H9 (cell line): ENCODE results near the gene GSG1L2. TPM values are rescaled to one million over a fixed set of nuclear protein-coding genes. Genes with fewer than 3 reads are reported as not detected.

Source experiments
- DNase-seq: peaks from one replicate; pipeline ENCODE4 v3.0.0-alpha.2; 2017
- H2AFZ ChIP-seq: one replicate; pipeline ENCODE4 v1.6.1; 2013; ENCODE audit warnings: mild to moderate bottlenecking, low read length, control low read depth, moderate library complexity
- H2AK5ac ChIP-seq: 2 replicates; pipeline ENCODE4 v1.6.1; 2013; ENCODE audit warnings: low read length, control low read depth, mixed read lengths; ENCODE audit not compliant: insufficient read length
- H2BK120ac ChIP-seq: one replicate; pipeline ENCODE4 v1.6.1; 2013; ENCODE audit warnings: low read depth, mild to moderate bottlenecking, low read length, control low read depth, inconsistent platforms; ENCODE audit not compliant: poor library complexity, severe bottlenecking
- H2BK12ac ChIP-seq: 2 replicates; pipeline ENCODE4 v1.6.1; 2013; ENCODE audit warnings: low read length, control low read depth, mixed read lengths, low read depth; ENCODE audit not compliant: insufficient read length
- H2BK15ac ChIP-seq: 2 replicates; pipeline ENCODE4 v1.6.1; 2013; ENCODE audit warnings: low read depth, low read length, control low read depth
- H2BK20ac ChIP-seq: one replicate; pipeline ENCODE4 v1.6.1; 2013; ENCODE audit warnings: low read depth, mild to moderate bottlenecking, low read length, control low read depth, inconsistent platforms; ENCODE audit not compliant: poor library complexity, severe bottlenecking
- H2BK5ac ChIP-seq: 2 replicates; pipeline ENCODE4 v1.6.1; 2013; ENCODE audit warnings: low read length, control low read depth, mixed read lengths; ENCODE audit not compliant: insufficient read length
- H3K14ac ChIP-seq: 2 replicates; pipeline ENCODE4 v1.6.1; 2013; ENCODE audit warnings: low read length, control low read depth; ENCODE audit not compliant: insufficient read depth
- H3K18ac ChIP-seq: 2 replicates; pipeline ENCODE4 v1.6.1; 2013; ENCODE audit warnings: low read depth, mild to moderate bottlenecking, mixed read lengths, low read length, control low read depth; ENCODE audit not compliant: insufficient read length
- H3K23ac ChIP-seq: 2 replicates; pipeline ENCODE4 v1.6.1; 2013; ENCODE audit warnings: low read length, control low read depth, mixed read lengths, low read depth; ENCODE audit not compliant: insufficient read length
- H3K23me2 ChIP-seq: 2 replicates; pipeline ENCODE4 v1.6.1; 2013; ENCODE audit warnings: low read depth, mild to moderate bottlenecking, mixed read lengths, low read length, control low read depth; ENCODE audit not compliant: insufficient read length, poor library complexity, severe bottlenecking
- H3K27ac ChIP-seq: 2 replicates; pipeline ENCODE4 v1.5.1; 2013; ENCODE audit warnings: low read length, control low read depth, mixed read lengths, low read depth; ENCODE audit not compliant: insufficient read length
- H3K27me3 ChIP-seq: 2 replicates; pipeline ENCODE4 v1.6.1; 2013; ENCODE audit warnings: low read length, control low read depth, inconsistent platforms; ENCODE audit not compliant: insufficient read depth
- H3K4ac ChIP-seq: 2 replicates; pipeline ENCODE4 v1.6.1; 2013; ENCODE audit warnings: low read depth, mild to moderate bottlenecking, control low read depth, inconsistent platforms, low read length, moderate library complexity
- H3K4me1 ChIP-seq: 2 replicates; pipeline ENCODE4 v1.6.1; 2013; ENCODE audit warnings: low read length, control low read depth, inconsistent platforms; ENCODE audit not compliant: insufficient read depth
- H3K4me2 ChIP-seq: 2 replicates; pipeline ENCODE4 v1.6.1; 2013; ENCODE audit warnings: low read length, control low read depth, mixed read lengths; ENCODE audit not compliant: insufficient read length, insufficient read depth
- H3K56ac ChIP-seq: 2 replicates; pipeline ENCODE4 v1.6.1; 2013; ENCODE audit warnings: low read depth, mild to moderate bottlenecking, mixed read lengths, low read length, control low read depth; ENCODE audit not compliant: insufficient read length
- H3K79me1 ChIP-seq: 2 replicates; pipeline ENCODE4 v1.6.1; 2013; ENCODE audit warnings: low read depth, mild to moderate bottlenecking, moderate library complexity, low read length, control low read depth, inconsistent platforms; ENCODE audit not compliant: insufficient read depth, poor library complexity, severe bottlenecking
- H3K79me2 ChIP-seq: 2 replicates; pipeline ENCODE4 v1.6.1; 2013; ENCODE audit warnings: low read length, control low read depth, inconsistent platforms; ENCODE audit not compliant: insufficient read depth
- H3K9ac ChIP-seq: 2 replicates; pipeline ENCODE4 v1.6.1; 2013; ENCODE audit warnings: low read length, control low read depth, mixed read lengths; ENCODE audit not compliant: insufficient read length; ENCODE audit errors: extremely low read depth
- H3K9me3 ChIP-seq: one replicate; pipeline ENCODE4 v1.6.1; 2013; ENCODE audit warnings: low read depth, low read length, inconsistent platforms; ENCODE audit not compliant: control insufficient read depth
- H3T11ph ChIP-seq: one replicate; pipeline ENCODE4 v1.6.1; 2013; ENCODE audit warnings: mild to moderate bottlenecking, low read length, control low read depth, inconsistent platforms
- H4K20me1 ChIP-seq: one replicate; pipeline ENCODE4 v1.6.1; 2013; ENCODE audit not compliant: control insufficient read depth, insufficient read length, insufficient read depth
- H4K5ac ChIP-seq: 2 replicates; pipeline ENCODE4 v1.6.1; 2013; ENCODE audit warnings: low read depth, mild to moderate bottlenecking, mixed read lengths, low read length, control low read depth; ENCODE audit not compliant: insufficient read length
- H4K8ac ChIP-seq: replicated peaks from 2 replicates; pipeline ENCODE4 v1.6.1; 2013; ENCODE audit warnings: low read length, control low read depth, mixed read lengths, low read depth; ENCODE audit not compliant: insufficient read length
- H4K91ac ChIP-seq: 2 replicates; pipeline ENCODE4 v1.6.1; 2013; ENCODE audit warnings: low read depth, mild to moderate bottlenecking, moderate library complexity, mixed read lengths, low read length, control low read depth; ENCODE audit not compliant: insufficient read length
- H3K27ac Mint-ChIP-seq, 3 experiments: 2 replicates in 2 of 3; 3 replicates in 1 of 3; pipeline ENCODE4 v1.8.0; 2020 to 2021; ENCODE audit warnings: mixed read lengths in 3 of 3, mild to moderate bottlenecking in 1 of 3, moderate library complexity in 1 of 3
- H3K27me3 Mint-ChIP-seq: 2 replicates; pipeline ENCODE4 v1.8.0; 2021; ENCODE audit warnings: low read depth, mild to moderate bottlenecking, moderate library complexity, mixed read lengths
- H3K36me3 Mint-ChIP-seq, 3 experiments: 2 replicates in 2 of 3; 3 replicates in 1 of 3; pipeline ENCODE4 v1.8.0; 2020 to 2021; ENCODE audit warnings: low read depth in 3 of 3, mixed read lengths in 3 of 3; ENCODE audit not compliant: insufficient read depth in 1 of 3
- H3K4me1 Mint-ChIP-seq, 2 experiments: 2 replicates each; pipeline ENCODE4 v1.8.0; 2020; ENCODE audit warnings: mixed read lengths in 2 of 2
- H3K4me3 Mint-ChIP-seq, 2 experiments: 2 replicates in 1 of 2; 3 replicates in 1 of 2; pipeline ENCODE4 v1.8.0; 2020 to 2021; ENCODE audit warnings: mild to moderate bottlenecking in 2 of 2, mixed read lengths in 2 of 2, moderate library complexity in 1 of 2
- H3K9me3 Mint-ChIP-seq, 2 experiments: 2 replicates in 1 of 2; 3 replicates in 1 of 2; pipeline ENCODE4 v1.8.0; 2020; ENCODE audit warnings: mild to moderate bottlenecking in 2 of 2, mixed read lengths in 2 of 2, moderate library complexity in 1 of 2
- WGBS: extraction: QIAGEN DNeasy Blood & Tissue Kit; methylation state at CpG from one replicate; pipeline ENCODE4 v1.1.7; 2013; ENCODE audit warnings: missing lambda C conversion rate, low lambda C conversion rate, mixed read lengths; ENCODE audit not compliant: insufficient read length; ENCODE audit errors: extremely low coverage; 5-methylcytosine and 5-hydroxymethylcytosine counted together
- long read RNA-seq: library from polyadenylated mRNA; unstranded; transcript quantifications from one replicate; pipeline ENCODE4 v2.0.0, GENCODE V29; 2020
- total RNA-seq: library from RNA; stranded (reverse); gene quantifications from 2 replicates; pipeline ENCODE4 v1.2.1, GENCODE V29; 2021
- TF ChIP-seq, protein P1 (sequence below): fragments of 200-600 bp; sonication (generic); conservative IDR thresholded peaks from 3 replicates; pipeline ENCODE4 v1.8.0; 2021; ENCODE audit warnings: antibody characterized with exemption, mild to moderate bottlenecking

The GSG1L2 gene
- not detected in 2 replicates for total RNA-seq
- long read RNA-seq: 0 reads

DNA sequence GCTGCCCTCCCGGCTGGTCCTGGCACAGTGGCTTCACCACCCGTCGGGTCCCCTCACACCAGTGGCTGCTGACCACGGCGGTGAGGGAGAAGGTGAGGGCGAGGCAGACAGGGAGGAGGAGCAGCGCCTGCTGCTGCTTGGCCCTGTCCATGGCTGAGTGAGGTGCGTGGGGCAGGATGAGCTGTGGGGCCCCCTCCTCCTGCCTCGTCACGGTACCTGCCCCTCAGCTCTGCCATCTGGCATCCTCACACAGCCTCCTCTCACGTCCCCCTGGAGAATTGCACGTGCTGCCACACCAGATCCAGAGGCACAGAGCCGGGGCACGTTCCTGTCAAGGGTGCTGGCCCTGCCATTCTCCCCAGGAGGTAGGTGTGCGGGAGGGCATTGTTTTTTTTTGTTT lies at the start of gene GSG1L2:
GSG1L2 (minus strand) TSS at position 159 of the 400 bp plus-strand sequence; CDS start at position 151, 8 bp downstream.
- Histone ChIP-seq H3K27ac (no peak within 1 kb of the TSS), H2AFZ (no peak within 1 kb of the TSS), H3K79me2 (no peaks in the 10 kb centered on the region), H3K23me2 (no peaks in the 10 kb centered on the region), H3K18ac (no peak within 1 kb of the TSS), H2BK12ac (no peak within 1 kb of the TSS), H2BK15ac (no peak within 1 kb of the TSS), H4K20me1 (no peaks in the 10 kb centered on the region), H3K56ac (no peak within 1 kb of the TSS), H3K9me3 (no peaks in the 10 kb centered on the region), H3K4me1 (peaks cover 3% of the 10 kb centered on the region; the same call in 1 of the 2 replicates), H2BK5ac (no peak within 1 kb of the TSS), H3K14ac (no peak within 1 kb of the TSS), H3T11ph (no peak within 1 kb of the TSS), H2BK20ac (no peak within 1 kb of the TSS), H4K5ac (no peak within 1 kb of the TSS), H4K91ac (no peak within 1 kb of the TSS), H3K23ac (no peak within 1 kb of the TSS), H2AK5ac (no peak within 1 kb of the TSS), H2BK120ac (no peak within 1 kb of the TSS), H3K27me3 (no peaks in the 10 kb centered on the region), H3K4me2 (no peak within 1 kb of the TSS), H4K8ac (no peak within 1 kb of the TSS), H3K79me1 (no peaks in the 10 kb centered on the region), H3K9ac (no peak within 1 kb of the TSS), H3K4ac (no peak within 1 kb of the TSS)
- TF ChIP-seq, protein P1, sequence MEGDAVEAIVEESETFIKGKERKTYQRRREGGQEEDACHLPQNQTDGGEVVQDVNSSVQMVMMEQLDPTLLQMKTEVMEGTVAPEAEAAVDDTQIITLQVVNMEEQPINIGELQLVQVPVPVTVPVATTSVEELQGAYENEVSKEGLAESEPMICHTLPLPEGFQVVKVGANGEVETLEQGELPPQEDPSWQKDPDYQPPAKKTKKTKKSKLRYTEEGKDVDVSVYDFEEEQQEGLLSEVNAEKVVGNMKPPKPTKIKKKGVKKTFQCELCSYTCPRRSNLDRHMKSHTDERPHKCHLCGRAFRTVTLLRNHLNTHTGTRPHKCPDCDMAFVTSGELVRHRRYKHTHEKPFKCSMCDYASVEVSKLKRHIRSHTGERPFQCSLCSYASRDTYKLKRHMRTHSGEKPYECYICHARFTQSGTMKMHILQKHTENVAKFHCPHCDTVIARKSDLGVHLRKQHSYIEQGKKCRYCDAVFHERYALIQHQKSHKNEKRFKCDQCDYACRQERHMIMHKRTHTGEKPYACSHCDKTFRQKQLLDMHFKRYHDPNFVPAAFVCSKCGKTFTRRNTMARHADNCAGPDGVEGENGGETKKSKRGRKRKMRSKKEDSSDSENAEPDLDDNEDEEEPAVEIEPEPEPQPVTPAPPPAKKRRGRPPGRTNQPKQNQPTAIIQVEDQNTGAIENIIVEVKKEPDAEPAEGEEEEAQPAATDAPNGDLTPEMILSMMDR: no peak
- DNase-seq: no peak
- no peak within 1 kb of the TSS for H3K27ac Mint-ChIP-seq
- no peaks in the 10 kb centered on the region for H3K36me3 Mint-ChIP-seq
- peaks cover 2% of the 10 kb centered on the region in 2 experiments; a peak in 2 of 5 replicates for H3K9me3 Mint-ChIP-seq
- no peaks in the 10 kb centered on the region; the same call in 1 of the 2 replicates for H3K27me3 Mint-ChIP-seq
- H3K4me3 Mint-ChIP-seq: no peak within 1 kb of the TSS
- peaks cover 4 to 6% of the 10 kb centered on the region in 2 experiments; a peak in 3 of 4 replicates for H3K4me1 Mint-ChIP-seq
- WGBS: no CpG with 5 or more reads among the region's 15 CpGs
